AG08396 (cell line): ENCODE data around the gene PLXNA4.
A peak's percentile ranks its signal among the peaks of the same experiment; 100 is the strongest.

Experiments
- DNase-seq: peaks from one replicate; pipeline ENCODE4 v3.0.0; 2012; ENCODE audit warnings: low spot score, mixed read lengths

PLXNA4 gene

DNA sequence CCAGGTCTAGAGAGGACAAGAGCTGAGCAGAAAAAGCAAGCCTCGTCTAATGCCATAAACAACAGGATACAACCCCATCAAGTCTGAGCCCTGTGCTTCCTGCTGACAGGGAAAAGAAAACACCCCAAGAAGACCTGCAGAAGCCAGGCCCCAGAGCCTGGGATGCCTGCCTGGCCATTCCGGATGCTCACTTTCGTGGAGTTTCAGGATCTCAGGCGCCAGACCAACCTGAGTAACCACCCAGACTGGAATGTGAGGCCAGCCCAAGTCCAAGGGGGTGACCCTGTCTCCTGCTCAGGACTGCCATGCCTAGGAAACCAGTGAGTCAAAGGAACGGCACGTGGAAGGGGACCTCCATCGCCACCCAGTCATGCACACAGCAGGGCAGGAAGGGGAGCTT is 74.3 kb downstream of the PLXNA4 start:
- no peak for DNase-seq

- DNase-seq = peak; percentile 59
Observed at GRCh38 chr7:132500727-132501440, 75.4 kb downstream of the PLXNA4 start.

DNA sequence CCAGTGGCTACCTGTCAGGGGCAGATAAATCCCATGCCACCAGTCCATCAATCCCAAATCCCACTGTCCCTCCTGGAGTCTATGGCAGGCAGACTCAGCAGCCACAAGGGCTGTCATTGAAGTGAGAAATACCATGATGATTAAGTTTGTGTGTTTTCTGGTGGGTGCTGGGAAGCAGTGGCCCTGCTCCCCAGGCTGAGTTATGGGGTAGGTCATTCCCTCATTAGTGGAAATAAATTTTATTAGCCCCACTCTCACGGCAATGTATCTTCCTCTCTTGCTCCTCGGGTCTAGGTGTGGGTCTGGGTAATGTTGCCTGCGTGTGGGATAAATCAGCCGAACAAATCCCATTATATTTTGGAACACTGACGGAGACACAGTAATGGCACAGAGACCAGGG is 76.8 kb downstream of the PLXNA4 start:
- DNase-seq = no peak

- DNase-seq = no peak
Observed at GRCh38 chr7:132499065-132499464, 77.2 kb downstream of the PLXNA4 start.

DNA sequence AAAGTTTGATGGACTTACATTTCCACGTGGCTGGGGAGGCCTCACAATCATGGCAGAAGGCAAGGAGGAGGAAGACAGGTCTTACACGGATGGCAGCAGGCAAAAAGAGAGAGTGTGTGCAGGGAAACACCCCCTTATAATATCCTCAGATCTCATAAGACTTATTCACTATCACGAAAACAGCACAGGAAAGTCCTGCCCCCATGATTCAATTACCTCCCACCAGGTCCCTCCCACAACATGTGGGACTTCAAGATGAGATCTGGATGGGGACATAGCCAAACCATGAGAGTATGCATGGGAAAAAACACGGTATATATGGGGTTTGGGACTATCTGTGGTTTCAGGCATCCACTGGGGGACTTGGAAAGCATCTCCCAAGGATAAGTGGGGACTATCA is 78.0 kb downstream of the PLXNA4 start:
- no peak for DNase-seq

DNA sequence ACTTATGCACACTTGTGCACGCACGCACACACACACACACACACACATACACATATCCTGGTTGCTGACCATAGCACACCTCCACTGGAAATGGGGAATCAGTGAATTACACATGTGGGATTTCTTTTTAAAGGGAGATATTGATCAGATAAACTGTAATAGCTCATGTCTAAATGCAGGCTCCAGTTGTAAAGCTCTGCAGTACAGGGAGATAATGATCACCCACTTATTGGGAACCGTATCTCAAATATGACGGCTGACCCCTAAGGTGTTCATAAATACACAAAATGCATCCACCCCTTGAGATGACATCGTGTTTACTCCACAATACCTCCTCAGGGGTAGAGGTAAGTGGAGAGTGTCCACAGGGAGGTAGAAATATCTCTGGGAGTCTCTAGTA is 79.2 kb downstream of the PLXNA4 start:
- no peak for DNase-seq

- no peak for DNase-seq
Observed at GRCh38 chr7:132495936-132496335, 80.3 kb downstream of the PLXNA4 start.

GRCh38 chr7:132494474-132494873 is 81.8 kb downstream of the PLXNA4 start:
- no peak for DNase-seq

DNA sequence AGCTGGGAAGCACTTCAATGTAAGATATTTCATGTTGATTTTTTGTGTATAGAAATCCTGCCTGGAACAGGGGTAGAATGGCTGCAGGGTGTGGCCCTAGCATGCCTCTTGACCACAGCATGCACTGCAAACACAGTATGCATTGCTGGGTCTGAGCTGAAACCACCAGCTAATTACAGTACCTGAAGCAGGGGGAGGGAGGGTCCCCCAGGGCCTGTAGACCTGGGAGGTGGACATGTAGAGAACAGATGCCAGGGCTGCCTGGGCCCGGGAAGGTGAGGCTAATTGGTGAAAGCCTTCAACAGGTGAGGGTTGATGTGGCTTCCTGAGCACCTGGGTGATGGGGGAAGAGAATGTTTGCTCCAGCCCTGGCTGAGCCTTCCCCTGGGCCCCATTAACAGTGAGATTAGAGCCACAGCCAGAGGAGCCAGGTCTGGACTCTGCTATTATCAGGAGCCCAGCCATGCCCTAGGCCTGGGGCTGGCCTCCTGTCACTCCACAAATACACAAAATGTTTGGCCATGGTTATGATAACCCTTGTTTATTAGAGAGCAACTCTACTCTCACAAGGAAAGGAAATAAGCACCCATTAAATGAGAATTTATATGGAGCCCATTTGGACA is 83.3 kb downstream of the PLXNA4 start:
- no peak for DNase-seq

DNA sequence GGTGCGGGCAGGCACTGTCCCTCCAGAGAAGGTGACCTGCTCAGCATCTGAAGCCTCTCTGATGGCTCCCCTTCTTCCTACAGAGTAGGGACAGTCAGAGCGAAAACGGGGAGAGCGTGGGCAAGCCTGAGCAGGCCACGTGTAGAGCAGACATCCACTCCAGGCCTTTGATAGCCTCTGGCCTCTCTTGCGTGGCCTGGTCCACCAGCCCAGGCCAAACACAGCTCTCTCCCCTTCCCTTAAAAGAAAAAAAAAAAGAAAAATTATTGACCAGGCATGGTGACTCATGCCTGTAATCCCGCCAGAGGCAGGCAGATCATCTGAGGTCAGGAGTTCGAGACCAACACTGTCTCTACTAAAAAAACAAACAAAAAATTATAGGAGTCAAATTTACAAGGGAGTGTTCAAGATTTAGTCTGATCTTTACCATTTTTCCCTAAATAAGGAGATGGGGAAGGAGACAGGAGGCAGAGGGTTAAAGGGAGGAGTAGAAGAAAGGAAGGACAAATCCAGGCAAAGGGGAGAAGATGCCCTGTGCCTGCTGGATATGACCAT is 84.8 kb downstream of the PLXNA4 start:
- no peak for DNase-seq

DNA sequence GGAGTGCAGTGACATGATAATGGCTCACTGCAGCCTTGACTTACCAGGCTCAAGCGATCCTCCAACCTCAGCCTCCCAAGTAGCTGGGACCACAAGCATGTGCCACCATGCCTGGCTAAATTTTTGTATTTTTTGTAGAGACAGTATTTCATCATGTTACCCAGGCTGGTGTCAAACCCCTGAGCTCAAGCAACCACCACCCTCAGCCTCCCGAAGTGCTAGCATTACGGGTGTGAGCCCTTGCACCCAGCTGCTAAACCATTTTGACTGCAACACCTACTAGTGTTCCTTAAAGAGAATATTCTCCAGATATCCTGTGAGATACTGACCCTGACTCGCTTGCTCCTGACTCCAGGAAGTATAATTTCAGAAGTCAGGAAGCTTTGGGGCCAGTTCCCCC is 85.8 kb downstream of the PLXNA4 start:
- DNase-seq = no peak

DNA sequence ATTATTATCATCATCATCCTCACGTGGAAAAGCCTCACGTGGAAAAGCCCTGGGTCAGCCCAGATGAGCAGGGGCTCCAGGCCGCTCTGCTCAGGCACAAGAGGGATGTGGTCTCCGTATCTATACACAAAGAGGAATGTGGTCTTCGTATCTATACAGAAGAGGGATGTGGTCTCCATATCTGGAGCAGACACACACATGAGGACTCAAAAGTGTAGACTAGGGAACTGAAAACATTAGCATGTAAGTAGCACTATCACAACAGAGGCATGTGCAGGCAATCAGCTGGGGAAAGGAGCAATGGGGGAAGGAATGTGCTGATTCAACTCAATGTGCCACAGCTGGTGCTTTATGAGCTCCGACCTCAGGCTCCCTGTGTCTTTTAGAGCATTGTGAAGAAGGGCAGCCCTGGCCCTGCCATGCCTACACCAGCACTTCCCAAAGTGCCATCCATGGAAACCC is 86.5 kb downstream of the PLXNA4 start:
- no peak for DNase-seq

- DNase-seq = no peak
Observed at GRCh38 chr7:132488634-132489302, 87.5 kb downstream of the PLXNA4 start.

- no peak for DNase-seq
Observed at GRCh38 chr7:132486274-132486610, 90.0 kb downstream of the PLXNA4 start.

DNA sequence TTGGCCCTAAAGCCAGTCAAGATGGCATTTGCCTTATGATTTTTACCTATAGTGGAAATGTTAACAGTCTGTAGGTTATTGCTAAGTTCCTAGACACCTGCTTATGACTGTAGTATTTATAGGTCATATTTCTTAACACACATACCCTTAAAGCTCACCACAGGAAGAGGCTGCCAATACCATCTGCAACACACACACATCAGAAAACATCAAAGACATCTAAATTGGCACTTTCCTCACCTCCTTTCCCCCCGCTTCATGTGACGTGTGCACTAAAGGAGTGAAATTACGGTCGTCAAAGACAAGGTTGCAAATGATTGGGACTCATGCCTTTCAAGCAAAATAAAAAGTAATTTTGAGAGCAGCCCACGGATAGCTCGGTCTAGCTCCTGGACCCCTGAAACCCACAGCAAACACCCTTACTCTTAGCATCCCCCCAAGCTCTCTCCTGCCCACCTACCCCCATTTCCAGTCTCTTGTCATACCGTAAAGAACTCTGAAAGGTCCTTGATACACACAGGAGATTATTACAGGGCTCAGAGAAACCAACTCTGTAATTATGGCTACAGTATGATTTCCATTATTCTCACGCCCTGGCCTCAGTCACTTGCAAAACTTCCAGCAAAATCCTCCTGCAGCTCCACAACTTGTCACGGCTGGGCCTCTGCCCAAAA is 90.5 kb downstream of the PLXNA4 start:
- no peak for DNase-seq

- no peak for DNase-seq
Observed at GRCh38 chr7:132485136-132485535, 91.1 kb downstream of the PLXNA4 start.

- DNase-seq = no peak
Observed at GRCh38 chr7:132482866-132483265, 93.4 kb downstream of the PLXNA4 start.

GRCh38 chr7:132480534-132480933 is 95.7 kb downstream of the PLXNA4 start:
- no peak for DNase-seq

DNA sequence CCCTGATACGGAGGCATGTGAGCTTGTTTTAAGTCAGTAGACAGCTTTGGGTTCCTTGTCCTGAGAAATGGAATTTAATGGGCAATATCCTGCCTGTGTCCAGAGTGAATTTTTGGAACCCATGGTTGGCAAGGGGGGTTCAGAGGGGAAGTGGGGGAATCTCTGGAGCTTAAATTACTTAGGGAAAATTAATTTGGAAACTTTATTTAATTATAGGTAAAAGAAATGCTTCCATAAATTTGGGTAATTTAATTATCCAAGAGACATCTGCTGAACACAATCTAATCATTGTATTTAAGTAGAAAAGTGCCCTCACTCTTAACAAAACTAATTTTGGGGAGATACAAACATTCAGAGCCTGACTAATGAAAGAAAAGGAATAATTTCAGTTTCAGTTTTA is 99.7 kb downstream of the PLXNA4 start:
- DNase-seq = no peak

GRCh38 chr7:132475669-132476116 is 100.6 kb downstream of the PLXNA4 start:
- no peak for DNase-seq

DNA sequence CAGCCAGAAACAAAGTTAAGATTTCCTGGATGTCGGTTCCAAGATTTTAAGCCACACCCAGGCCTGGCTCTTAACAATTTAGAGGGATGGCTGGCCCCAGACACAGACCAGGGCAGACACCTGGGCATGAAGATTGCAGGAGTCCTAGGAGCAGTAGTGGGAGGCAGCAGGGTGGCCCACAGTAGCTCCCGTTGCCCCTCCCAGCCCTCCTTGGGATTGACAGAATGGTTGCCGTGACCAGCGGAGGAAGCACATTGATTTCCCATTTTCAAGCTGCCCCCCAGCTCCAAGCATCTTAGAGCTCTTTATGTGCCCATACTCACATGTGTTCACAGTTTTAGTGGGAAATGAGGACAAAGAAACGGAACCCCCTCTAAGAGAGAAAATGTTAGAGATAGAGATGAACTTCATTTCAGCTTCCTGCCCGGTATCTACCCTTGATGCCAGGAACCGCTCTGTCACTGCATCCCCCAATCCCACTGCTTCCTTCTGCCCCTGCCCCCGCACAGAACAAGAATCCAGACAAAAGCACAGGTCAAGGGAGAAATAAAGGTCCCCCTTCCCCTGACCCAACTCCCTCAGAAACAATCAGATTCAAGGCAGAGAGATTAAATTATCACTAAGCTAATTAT is 101.1 kb downstream of the PLXNA4 start:
- DNase-seq = no peak
